Hematopoietic multipotent progenitor cell (in vitro differentiated cells): ENCODE results near the gene SLC66A1. TPM values are rescaled to one million over a fixed set of nuclear protein-coding genes. Genes with fewer than 3 reads are reported as not detected.

Source experiments
- DNase-seq, 3 donors: peaks; one replicate each; pipeline ENCODE4 v3.0.0-alpha.2; 2011 to 2015; ENCODE audit warnings: low read depth in 2 of 3, low spot score in 2 of 3
- total RNA-seq: library from RNA; depleted of rRNA; stranded (reverse); fragments of >200 nt; gene quantifications from one replicate; pipeline ENCODE4 v1.2.3, GENCODE V29; 2012

SLC66A1 gene
- total RNA-seq, 1 donor: 21.5 TPM

DNA sequence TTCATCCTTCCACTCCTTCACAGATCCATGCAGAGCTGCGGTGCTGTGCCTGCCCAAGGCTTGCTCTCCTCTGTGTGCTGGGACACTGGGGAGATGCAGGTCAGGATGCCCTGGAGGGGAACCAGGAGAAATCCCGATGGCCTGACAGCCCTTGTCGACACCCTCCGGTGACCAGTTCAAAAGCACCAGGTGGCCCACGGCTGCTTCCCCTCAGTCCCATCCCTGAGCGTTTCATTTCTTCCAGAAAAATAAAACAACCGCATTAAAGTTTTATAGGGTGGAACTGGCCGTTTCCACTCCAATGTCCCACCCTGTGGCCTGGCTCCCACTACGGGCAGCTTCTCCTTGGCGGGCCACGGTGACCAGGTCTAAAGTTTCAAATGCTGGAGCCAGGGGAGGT lies 48.3 kb downstream of the SLC66A1 start:
- DNase-seq: no peak

- DNase-seq: no peak
Measured at GRCh38 chr1:19360843-19361610, 48.9 kb downstream of the SLC66A1 start.

DNA sequence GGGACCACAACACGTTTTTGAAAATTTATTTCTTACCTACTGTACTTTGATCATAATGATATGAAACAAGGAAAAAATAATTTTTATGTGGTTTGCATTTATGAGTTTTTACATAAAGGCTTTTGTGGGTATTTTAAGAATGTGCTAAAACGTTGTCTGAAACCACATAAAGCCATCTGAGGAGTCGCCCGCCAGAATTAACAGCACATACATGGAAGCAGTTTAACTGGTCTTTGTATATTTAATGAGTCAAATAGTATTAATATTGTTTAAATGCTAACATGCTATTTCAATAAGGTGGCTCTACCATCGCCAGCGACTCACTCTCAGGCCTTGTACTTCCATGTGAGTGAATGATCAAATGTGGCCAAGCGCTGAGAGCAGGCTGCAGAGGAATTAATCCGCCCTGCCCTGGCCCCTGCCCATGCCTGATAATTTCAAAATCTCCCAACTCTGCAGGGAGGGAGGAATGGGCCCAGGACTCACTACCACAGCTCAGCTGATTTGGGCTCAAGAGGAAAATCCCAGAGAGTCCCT lies 49.6 kb downstream of the SLC66A1 start:
- DNase-seq: no peak

- no peak for DNase-seq
Measured at GRCh38 chr1:19363536-19364152, 51.5 kb downstream of the SLC66A1 start.

DNA sequence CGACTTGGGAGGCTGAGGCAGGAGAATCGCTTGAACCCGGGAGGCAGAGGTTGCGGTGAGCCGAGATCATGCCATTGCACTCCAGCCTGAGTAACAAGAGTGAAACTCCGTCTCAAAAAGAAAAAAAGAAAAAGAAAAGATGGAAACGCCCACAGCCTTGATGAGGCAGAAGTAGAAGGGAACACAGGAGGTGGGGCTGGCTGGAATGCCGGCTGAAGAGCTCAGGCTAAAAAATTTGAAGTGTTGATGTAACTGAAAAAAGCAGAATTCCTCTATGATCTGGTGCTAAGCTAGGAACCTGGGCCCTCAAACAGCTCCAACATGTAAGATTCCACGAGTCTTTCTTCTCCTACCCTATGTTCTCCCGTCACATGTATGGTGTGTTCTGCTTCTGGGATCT lies 53.6 kb downstream of the SLC66A1 start:
- no peak for DNase-seq

- no peak for DNase-seq
Measured at GRCh38 chr1:19366599-19367536, 54.7 kb downstream of the SLC66A1 start.

- no peak for DNase-seq
Measured at GRCh38 chr1:19367584-19368041, 55.5 kb downstream of the SLC66A1 start.

DNA sequence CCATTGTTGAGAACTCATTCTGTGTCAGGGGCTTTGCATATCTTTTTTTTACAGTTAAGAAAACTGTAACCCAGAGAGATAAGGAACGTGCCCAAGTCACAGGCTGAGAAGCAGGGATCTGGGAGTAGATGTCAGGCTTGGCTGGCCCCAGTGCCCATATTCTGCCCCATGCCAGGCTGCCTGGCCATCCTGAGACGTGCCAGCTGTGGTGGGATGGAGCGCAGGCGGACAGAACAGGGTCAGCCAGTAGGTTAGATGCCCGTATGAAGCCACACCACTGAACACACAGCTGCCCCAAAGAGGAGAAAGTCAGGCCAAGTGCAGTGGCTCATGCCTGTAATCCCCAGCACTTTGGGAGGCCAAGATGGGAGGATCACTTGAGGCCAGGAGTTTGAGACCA lies 55.9 kb downstream of the SLC66A1 start:
- DNase-seq: no peak

DNA sequence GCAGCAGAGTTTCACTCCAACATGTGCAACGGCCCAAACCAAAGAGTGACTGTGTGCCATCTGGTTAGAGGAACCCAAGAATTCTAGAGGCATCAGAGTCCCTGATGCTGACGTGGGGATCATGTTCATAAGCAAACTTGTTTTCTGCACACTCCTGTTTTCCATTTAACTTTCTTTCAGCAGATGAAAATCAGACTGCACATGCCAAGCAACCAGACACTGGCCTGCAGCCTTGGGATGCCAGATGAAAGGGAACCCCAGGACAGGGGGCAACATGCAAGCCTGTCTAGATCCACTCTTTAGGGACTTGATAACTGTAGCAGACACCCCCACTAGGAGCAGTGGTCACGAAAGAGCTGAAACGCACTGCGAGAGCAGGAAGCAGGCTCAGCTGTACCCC lies 56.8 kb downstream of the SLC66A1 start:
- no peak for DNase-seq

DNA sequence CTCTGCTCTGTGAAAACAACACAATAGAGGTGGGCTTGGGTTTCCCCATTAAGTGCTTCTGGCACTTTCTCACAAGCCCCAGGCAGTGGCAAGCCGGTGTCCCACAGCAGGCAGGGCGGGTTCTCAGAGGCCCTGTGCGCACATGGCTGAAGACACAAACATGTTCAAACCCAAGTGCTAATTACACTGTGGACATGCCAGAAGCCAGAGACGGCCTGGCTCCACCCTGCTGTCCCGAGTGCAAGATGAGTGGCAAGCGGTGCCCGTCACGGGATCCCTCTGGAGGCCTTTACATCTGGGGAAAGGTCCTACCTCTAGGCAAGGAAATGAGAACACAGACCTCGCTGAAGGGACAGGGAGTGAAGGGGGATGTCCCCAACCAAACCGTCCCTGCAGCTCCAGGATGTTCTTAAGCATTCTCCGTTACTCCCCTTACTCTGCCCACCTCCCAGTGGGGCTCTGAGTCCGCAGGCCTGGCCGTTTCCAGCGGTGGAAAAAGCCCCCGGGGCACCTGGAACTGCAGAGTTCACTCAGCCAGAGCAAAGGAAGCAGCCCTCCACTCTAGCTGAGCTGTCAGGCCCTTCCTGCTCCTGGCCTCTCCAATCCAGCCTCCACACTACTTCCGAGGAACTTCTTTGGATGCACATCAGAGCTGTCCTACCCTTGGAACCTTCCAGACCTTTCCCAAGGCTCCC lies 57.4 kb downstream of the SLC66A1 start:
- DNase-seq: no peak

DNA sequence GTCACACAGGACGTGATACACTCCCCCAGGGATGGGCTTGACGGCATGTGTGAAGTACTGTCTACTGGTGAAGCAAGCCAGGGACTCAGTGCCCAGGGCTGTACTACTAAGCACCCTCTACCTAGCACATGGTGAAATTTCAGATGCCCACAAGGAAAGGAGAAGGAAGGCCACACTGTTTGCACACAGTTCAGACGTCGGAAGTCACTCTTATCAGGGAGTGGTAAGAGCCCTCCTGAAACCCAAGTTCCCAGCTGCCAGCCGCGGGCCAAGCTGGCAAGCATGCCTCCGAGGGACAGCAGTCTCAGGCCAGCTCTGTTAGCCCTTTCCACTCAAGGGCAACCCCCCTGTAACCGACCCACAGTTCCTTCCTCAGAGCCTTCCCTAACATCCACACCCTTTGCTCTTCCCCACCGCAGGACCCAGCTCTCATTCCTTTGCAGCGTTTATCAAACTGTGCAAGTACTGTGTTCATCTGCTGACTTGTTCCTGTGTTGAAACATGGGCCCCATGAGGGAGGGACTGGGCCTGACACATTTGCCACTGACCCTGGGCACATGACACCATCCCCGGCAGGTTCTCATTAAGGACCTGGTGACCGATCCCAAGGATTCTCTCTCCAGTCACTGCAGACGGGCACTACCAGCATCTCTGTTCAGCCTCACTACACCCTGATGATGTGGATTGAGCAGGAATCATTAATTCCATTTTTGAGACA lies 58.5 kb downstream of the SLC66A1 start:
- DNase-seq: peak in 1 of 3 donors; percentile 50

- no peak for DNase-seq
Measured at GRCh38 chr1:19371226-19372135, 59.4 kb downstream of the SLC66A1 start.

DNA sequence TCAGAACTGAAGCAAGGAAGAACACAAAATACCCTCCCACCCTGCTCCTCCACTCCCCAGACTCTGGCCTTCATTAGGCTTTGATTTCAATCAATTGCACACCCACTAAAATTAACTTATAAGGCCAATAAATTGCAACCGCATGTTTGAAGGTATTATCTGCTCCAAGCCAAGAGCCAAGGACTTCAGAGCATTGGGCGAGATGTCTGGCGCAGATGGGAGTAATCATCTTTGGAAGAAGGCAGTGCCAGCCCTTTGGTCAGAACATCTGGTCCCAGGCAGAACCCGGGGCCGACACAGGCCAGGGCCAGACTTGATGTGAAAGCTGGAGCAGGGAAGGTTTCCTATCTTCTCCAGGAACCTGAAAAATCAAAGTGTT lies 60.0 kb downstream of the SLC66A1 start:
- no peak for DNase-seq

DNA sequence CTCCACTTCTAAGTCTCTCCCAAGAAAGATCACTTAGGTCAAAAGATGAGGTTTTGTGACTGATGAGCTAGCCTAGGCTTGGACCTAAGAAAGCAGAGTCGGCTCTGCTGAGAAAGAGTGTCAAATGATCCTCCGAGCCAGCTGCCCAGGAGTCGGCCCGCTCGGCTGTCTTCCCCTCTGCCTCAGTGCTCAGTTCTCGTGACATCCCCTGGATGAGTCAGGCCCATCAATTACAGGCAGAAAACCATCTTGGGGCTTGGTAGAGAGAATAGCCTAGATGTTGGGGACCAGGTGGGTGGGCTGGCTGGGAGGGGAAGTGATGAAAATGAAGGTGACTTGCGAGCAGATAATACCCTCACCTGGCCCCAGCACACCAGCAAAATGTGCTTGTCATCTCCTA lies 60.5 kb downstream of the SLC66A1 start:
- DNase-seq: no peak

DNA sequence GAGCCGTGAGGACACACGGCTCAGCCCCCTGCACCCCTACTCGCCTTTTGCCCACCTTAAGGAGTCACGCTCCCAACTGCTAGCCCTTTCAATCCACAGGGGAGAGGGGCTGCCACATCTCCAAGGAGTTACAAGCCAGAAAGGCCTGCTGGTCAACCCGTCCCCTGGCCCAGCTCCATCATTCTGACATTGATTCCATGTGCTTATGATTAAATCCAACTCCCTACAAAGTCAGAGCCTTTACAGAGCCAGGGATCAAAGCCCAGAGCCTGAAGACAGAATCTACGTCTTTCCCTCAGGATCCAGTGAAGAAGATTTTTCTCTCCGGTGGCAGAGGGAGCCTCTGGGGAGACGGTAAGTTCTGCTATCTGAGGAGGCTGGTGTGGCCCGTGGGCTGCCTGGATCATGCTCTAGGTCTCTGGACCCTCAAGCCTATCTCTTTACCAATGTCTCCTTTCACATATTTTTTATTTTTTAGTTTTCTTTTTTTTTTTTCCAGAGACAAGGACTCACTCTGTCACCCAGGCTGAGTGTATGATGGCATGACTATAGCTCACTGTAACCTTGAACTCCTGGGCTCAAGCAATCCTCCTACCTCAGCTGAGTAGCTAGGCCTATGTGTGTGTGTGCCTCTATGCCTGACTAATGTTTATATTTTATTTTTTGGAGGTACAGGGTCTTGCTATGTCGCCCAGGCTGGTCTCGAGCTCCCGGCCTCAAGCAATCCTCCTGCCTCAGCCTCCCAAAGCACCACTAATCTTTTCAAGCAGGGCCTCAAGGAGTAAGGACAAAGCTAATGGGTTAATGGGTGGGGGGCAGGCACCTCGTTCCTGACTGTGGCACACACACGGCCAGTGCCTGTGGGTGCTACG lies 61.3 kb downstream of the SLC66A1 start:
- DNase-seq: no peak

DNA sequence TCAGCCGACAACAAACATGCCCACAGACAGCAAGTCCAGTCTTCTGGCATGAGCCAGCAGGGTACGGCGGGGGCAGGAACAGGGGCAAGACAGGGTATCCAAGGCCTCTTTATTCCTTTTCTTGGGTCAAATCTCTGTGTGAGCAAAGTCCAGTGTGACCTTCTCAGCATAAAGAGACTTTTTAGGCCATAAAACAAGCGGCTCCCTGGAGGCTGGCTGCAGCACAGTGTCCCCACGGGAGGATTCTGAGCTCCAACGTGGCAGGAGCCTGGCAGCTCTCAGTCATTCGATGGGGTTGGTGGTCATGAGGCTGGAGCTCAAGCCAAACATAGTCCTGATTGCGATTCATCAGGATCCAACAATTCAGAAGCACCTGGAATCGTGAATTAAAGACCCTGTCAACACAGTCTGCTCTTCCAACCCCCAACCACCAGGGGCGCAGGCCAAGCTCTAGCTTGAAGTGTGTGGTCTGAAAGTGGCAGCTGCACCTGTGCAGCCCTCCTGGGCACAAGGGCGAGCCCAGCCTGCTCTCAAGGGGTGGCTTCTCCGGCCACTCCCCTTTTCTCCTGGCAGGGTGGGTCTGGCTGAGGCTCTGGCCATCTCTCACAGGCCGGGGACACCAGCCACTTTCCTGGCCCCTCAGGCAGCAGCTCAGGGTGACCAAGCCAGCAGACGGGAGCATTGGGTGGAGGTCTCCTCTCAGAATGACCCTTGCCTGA lies 62.1 kb downstream of the SLC66A1 start:
- peak in 1 of 3 donors; percentile 33 for DNase-seq

- no peak for DNase-seq
Measured at GRCh38 chr1:19374926-19375325, 62.8 kb downstream of the SLC66A1 start.
